NCI-H2171 (cell line): ENCODE results near the gene MAPK7.

Experiments used
- DNase-seq: peaks from one replicate; lab custom pipeline; 2025; lab: John Stamatoyannopoulos, UW

Gene MAPK7

DNA sequence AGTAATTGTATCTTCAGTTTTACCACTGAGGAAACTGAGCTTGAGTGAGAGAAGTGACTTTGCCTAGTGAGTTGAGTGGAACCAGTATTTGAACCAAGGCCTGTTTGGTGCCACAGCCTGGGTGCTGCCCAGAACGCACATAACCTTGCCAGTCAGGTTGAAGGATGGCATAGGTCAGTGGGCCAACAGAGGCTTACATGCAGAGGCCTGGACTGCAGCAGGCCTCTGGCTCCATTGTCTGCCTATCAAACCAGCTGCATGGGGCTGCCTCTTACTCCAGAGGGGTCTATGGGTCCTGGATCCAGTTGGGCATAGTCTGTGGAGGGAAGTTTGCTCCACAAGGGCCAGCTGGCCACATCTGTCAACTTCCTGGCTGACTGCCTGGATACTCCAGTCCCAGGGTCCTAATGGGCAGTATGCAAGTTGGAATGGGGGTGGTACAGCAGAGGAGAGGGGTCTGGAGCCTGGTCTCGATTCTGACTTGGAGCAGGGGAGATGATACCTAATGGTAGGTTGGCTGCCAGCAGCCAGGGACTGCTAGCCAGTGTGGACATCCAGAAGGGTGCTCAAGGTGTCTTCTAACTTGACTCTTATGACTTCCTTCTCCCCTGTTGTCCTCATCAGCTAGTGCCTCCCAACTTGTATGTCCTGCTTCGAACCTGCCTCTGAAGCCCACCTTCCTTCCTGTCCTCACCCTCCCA lies 21.6 kb downstream of the MAPK7 start:
- DNase-seq = no peak

DNA sequence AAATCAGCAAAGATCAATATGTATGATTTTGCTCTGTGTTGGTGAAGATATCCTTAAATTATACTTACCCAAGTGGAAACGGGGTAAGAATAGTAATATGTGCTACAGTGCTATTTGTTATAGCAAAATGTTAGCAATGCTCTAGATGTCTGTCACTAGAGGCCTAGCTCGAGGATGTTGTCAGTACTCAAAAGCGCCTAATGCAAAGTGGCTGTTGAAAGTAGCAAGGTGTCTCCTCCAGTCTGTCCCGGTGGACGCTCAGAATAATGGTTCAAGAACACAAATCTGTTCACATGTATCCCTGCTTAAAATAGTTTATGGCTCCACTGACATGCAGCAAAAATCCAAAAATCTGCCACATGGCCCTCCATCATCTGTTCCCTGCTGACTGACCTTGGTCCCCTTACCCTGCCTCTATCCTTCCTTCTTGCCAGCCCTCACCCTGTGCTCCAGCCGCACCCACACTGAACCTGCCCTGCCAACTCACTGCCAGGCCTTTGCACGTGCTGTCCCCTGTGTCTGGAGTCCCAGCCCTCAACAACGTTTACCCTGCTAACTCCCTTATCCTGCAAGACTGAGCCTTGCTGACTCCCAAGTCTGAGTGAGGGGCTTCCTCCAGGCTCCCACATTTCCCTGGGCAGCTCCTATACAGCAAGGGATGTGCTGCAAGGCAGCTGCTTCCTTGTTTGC lies 23.2 kb downstream of the MAPK7 start:
- no peak for DNase-seq

DNA sequence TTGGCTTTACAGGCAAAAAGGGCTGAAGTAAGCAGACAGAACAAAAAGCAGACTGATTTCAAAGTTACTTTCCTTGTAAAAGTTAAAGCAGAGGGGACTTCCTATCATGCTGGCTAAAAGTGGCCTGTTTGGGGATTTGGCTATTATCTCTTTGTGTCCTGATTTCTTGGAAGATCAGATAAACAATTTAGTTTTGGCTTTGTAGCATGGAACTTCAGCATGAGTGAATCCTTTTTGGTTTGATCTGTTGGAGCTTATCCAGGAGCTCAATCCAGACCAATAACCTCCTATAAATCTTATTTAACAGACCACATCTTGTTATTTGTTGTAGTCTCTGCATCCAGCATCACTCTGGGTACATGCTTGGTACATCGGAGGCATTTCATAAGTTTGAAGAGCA lies 23.9 kb downstream of the MAPK7 start:
- no peak for DNase-seq

DNA sequence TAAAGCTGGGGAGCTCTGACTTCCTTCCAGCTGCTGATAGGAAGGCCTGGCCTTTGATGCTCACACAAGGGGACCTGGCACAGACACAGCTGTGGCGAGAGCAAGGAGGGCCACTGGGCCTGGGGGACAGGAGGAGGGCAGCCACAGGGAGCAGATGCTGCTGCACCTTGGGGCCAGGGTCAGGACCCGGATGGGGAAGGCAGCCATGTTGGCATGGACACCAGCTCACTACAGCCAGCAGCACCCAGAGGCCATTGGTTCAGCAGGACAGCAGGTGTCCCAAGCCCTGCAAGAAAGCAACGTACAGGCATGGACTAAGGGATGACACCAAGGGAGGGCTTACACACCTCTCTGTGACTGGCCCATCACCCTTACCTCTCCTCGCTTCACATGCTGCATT lies 24.7 kb downstream of the MAPK7 start:
- DNase-seq = no peak

DNA sequence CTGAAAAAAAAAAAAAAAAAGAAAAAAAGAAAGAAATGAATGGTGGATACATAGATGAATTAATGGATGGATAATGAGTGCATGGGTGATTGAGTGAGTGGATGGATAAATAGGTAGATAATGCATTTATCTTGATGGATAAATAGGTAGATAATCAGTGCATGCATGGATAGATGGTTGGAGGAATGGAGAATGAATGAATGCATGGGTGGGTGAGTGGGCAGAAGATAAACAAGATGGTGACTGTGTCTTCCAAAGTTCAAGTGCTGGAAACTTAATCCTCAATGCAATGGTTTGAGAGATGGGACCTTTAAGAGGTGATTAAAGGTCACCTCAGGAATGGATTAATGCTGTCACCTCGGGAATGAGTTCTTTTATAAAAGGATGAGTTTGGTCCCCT lies 26.0 kb downstream of the MAPK7 start:
- DNase-seq = no peak

DNA sequence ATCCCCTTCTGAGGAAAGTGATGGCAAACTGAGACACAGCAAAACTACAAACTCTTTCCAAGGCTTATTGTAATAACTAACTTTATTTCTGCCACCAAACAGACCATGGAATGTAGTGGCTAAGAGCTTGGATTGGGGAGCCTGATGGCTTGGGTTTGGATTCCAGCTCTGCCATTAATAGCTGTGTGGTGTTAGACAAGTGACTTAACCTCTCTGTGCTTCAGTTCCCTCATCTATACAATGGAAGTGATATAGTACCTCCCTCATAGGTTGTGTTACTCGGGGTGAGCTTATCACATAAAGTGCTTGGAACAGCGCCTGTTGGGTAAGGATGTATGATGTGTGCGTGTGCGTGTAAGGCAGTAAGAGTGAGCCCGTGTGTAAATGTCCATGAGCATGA lies 26.8 kb downstream of the MAPK7 start:
- no peak for DNase-seq

DNA sequence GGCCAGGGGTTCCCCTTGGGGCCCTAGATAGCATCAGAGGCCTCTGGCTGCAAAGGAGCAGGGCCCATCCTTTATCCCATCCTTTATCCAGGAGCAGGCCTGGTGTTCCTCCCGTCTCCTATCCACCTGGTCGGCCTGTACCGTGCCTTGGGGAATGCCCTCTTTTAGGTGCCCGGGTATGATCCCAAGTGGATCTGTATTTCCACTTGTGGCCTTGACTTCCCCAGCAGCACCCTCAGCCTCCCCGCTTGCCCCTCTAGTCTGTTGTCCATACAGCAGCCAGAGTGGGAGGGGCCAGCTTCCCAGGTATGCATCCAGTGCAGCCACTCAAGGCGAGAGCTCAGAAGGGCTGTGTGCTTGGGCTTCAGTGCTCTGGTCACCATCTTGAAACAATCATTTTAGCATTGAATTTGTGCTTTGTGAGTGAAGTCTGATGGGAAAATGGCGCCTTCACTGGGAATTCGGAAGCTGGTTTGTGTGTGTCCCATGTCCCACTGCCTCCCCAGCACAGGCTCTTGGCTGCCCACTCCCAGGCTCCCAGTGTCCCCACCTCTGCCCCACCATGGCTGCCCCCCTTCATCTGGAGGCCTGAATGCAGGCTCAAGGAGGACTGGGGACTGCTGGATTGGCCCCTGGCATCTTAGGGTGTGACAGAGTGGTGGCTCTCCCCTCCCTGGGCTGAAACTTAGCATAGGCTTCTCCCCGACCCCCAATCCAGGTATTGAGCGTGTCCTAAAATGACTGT lies 29.5 kb downstream of the MAPK7 start:
- DNase-seq = no peak

DNA sequence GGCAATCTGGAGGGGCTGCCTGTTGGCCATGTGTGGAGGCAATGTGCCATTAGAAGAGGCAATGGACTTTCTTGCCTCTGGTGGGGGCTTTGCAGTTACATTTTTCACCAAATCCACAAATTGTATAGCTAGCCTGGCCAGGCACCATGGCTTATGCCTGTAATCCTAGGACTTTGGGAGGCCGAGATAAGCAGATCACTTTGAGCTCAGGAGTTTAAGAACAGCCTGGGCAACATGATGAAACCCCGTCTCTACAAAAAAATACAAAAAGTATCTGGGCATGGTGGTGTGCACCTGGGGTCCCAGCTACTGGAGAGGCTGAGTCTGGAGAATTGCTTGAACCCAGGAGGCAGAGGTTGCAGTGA lies 30.0 kb downstream of the MAPK7 start:
- DNase-seq = no peak

DNA sequence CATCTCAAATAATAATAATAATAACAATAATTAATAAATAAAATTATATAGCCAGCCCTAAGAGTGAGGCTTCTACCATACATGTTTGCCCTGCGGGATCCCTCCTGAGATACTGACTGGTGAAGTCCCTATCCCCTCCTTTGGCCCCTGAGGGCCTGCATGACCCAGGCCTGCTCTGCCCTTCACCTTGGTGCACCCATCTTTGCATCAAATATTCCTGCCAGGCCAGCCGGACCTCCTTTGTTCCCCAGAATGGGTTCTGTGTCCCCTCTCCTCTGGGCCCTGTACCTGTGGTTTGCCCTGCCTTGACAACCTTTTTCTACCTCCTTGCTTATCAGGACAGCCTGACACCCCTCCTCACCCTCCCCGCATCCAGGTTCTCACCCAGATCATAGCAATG lies 30.8 kb downstream of the MAPK7 start:
- DNase-seq = no peak

DNA sequence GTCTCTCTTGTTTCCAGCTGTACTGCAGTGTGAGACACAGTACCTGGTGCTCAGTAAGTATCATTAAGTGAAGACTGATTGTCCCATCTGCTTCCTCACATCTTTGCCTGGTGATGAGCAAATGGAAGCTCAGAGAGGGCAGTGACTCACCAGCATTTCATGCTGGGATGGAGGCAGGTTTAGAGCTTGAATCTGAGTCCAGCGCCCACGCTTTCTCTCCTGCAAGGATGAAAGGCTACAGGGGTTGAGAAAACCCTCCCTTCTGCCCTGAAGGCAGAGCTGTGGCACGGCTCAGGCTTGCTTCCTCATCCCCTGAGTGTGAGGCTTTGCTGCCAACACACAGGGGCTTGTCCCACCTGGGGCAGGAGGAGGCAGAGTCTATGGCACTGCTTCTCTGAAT lies 31.2 kb downstream of the MAPK7 start:
- no peak for DNase-seq

DNA sequence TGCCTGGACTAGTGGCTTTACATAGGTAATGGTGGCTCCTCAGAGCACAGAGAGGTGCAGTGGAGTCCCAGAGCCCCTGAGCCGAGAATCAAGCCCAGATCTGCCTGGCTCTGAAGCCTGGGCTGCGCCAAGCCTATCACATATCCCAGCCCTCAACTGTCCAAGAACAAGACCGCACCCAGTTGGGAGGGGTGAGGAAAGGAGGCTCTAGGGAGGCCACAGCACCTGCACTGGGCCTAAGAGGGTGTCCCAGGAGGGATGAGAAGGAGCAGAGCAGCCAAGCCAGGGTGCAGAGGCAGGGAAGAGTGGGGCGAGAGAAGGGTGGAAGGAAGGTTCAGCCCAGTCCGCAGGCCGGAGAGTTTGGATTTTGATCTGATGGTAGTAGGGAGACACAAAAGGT lies 31.8 kb downstream of the MAPK7 start:
- no peak for DNase-seq

DNA sequence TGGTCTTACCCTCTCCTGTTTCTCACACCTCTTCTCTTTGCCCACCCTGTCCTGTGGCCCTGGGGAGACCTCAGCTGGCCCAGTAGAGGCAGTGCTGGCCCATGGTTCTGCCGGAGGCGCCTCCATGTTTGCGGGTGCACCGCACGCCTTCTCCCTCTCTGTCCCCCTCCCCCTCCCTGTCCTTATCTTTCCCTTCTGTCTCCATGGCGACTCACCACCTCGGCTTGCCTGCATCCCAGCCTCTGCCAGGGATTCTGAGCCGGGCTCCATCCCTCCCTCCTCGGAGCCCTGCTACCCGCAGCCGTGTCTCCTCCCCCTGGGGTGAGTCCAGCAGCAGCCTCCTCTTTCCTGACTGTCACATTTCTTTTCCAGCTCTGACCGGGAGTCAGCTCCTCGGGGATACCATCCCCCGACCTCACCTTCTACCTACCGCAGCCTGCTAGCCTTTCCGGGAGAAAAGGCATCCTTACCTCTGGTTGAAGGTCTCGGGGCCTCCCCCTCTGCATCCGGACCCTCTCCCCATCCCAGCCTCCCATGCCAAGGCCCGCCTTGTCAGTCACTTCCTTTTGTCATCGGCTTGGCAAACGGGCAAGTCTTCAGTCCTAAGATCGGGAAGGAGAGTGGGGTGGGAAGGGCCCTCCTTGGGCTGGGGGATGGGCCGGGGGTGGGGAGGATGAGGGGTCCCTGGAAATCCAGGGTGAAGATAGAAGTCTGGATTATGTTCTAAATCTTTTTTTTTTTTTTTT lies 32.8 kb downstream of the MAPK7 start, which contains the start of gene RNF112:
Gene RNF112 (plus strand): TSS at position 358 of the 746 bp plus-strand sequence. CDS start 177 bp downstream, at position 535.
- peak; percentile 50 for DNase-seq

DNA sequence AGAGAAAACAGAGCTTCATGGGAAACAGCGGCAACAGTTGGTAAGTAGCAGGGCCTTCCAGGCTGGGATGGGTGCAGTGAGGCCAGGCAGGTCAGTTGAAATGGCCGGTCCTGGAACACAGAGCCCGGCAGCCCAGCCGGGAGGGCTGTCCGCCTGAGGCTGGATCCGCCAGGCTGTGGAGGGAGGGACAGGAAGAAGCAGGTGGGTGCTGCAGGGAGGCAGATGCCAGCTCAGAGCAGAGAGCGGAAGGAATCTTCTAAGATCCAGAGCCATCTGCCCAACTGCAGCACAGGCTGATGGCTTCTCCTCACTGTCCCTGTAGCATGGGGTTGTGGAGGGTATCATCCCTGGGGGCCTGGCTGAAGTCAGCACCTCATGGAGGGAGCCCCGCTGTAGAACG lies 33.3 kb downstream of the MAPK7 start:
- DNase-seq = peak; percentile 83

DNA sequence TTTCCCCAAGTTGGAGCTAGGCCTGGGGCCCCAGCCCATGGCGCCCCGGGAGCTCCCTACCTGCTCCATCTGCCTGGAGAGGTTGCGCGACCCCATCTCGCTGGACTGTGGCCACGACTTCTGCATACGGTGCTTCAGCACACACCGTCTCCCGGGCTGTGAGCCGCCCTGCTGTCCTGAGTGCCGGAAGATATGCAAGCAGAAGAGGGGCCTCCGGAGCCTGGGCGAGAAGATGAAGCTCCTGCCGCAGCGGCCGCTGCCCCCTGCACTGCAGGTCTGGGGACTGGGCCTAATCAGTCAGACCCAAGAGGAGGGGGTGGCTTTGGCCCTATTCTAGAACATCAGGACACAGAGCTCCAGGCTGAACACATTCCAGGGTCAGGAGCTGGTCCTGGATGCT lies 34.2 kb downstream of the MAPK7 start:
- no peak for DNase-seq

DNA sequence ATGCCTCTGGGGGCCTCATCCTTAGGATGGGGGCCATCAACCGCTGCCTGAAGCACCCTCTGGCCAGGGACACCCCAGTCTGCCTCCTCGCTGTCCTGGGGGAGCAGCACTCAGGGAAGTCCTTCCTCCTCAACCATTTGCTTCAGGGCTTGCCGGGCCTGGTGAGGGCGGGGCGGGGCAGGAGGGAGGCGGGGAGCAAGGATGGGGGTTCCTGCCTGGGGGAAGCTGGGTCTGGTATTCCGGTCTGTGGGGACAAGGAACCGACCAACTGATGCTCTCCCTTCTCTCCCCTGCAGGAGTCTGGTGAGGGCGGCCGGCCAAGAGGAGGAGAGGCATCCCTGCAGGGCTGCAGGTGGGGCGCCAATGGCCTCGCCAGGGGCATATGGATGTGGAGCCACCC lies 34.7 kb downstream of the MAPK7 start:
- no peak for DNase-seq

DNA sequence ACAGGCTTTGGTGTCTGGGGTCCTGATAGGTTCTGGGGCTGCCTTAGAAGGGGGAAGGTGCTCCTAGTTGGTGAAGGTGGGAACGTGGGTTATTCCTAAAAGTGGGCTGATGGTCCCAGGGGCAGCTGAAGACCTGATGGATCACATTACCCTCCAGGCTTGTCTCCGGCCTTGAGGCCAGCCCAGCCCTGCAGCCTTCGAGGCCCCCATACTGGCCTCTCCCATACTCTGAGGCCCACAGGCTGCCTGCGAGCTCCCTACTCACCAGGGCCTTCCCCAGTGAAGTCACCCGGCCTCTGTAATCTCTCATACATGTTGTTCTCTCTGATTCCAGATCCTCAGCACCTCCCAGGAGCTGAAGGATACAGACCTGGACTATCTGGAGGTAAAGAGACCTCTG lies 35.5 kb downstream of the MAPK7 start:
- no peak for DNase-seq

DNA sequence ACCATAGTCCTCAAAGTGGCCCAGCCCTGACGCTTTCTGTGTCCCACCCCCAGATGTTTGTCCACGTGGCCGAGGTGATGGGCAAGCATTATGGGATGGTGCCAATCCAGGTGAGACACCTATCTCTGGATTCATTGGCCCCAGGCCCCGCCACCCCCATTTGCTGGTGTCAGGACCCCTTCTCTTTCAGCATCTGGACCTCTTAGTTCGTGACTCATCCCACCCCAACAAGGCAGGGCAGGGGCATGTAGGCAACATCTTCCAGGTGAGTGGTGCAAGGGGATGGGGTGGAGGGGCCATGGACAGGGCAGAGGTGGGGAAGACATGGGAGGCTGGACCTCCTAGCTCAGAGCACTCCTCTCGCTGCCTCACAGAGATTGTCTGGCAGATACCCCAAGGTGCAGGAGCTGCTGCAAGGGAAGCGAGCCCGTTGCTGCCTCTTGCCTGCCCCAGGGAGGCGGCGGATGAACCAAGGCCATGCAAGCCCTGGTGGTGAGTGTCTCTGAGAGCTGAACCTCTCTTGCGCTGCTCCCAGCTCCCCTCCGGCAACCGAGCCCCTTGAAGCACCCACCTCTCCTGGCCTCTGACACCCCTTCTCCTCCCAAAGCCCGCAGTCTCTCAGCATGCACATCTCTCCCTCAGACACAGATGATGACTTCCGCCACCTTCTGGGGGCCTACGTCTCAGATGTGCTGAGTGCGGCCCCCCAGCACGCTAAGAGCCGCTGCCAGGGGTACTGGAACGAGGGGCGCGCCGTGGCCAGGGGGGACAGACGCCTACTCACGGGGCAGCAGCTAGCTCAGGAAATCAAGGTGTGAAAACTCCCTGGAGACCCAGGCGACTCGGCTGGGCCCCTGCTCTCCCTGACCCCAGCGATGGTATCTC lies 36.3 kb downstream of the MAPK7 start:
- no peak for DNase-seq

DNA sequence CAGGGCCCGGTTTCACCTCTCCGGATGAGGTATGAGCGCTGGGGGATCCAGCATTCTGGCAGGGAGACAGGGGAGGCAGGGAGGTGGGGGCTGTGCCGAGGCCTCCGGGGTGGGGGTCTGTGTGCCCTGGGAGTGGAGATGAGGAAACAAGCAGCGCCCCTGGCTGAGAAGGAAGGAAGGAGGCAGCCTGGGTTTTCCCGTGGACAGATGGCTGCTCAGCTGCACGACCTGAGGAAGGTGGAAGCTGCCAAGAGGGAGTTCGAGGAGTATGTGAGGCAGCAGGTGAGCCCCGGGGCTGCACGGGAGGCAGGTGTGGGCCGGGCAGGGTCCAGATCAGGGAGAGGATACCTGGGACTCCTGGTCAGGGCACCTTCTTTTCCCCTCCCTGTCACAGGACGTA lies 37.0 kb downstream of the MAPK7 start:
- peak; percentile 69 for DNase-seq

DNA sequence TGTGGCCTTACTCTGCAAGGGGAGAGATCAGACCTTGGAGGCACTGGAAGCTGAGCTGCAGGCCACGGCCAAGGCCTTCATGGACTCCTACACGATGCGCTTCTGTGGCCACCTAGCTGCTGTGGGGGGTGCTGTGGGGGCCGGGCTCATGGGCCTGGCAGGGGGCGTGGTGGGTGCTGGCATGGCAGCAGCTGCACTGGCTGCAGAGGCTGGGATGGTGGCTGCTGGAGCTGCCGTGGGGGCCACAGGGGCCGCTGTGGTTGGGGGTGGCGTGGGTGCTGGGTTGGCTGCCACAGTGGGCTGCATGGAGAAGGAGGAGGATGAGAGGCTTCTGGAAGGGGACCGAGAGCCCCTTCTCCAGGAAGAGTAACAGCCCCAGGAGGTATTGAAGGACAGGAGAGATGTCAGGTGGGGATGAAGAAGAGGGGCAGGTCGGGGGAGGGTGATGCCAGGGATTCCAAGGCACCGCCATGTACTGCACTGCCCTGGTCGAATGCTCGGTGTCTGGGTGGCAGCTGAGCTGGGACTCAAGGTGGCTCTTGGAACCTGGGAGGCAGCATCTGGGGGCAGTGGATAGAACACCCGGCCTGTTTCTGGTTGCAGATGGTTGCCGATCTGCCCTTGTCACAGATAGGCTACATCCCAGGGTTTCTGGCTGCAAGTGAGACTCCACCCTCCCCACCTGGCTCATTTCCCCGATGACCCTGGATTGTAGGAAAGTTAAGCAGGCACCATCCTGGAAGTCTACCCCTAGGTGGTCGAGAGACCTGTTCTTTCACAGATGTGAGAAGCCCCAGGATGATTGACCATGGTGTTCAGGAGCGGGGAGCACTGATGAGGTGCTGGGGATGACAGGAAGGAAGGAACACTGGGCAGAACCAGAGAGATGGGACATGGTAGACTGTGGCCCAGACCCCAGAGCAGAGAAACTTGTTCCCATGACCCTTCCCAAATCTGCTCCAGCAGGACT lies 37.8 kb downstream of the MAPK7 start:
- peak; percentile 41 for DNase-seq

DNA sequence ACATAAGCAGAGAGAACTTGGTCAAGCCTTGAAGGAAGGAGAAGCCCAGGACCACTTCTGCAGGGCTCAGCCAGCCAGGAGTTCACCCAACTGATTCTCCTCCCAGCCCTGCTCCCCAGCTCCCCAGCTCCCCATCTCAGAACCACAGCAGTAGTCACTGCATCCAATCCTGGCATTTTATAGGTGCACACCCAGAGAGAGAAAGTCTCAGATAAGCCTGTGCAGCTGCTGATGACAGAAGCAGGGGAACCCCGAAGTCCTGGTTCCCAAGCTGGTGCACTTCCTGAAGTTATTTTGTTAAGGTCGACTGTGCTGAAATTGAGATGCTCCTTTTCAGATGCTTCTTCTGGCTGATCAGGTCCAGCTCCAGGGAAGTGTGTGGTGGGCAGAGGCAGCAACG lies 39.3 kb downstream of the MAPK7 start:
- DNase-seq = no peak
